GM19351 (cell line): ENCODE measurements around the gene NDUFB10.
"Not testable (repeated sequence)": the region's sequence is repeated elsewhere in the genome, so short reads cannot be mapped to it uniquely, and the experiment has no call there.

ENCODE experiments used
- ATAC-seq: cut with Tn5 transposase; IDR thresholded peaks from one replicate; pipeline ENCODE4 v1.9.1; 2021; ENCODE audit warnings: mild to moderate bottlenecking, moderate library complexity; ENCODE audit not compliant: unreplicated experiment

Gene NDUFB10

DNA sequence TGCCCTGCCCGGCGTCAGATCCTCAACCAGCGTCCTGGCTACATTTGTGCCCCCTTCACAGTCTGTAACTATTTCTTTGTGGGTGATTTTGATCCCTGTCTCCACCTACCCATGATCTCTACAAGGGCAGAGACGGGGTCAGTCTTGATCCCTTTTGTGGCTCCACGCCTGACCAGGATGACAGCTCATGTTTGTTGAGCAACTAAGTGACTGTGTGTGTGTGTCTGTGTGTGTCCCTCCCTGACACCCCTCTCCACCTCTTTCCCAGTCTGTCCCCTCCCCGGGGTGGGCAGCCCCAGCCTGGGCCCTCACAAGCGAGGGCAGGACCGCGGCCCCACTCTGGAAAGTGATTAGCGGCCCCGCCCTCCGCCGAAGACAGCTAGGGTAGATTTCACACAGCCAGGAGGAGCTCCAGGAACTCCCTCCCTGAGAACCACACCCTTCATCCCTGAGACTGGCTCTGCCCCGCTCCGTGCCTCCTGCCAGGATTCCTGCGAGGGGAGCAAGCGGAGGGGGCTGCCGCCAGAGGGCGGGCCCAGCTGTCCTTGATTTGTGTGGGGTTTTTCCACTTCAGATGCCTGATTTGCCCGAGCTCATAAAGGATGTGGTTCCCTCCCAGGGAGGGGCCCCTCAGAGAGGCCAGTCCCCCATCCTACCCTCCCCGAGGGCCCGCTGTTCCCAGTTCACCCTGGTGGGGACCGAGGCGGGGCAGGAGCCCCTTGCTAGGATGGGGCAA lies 35.9 kb upstream of the NDUFB10 start:
- no peak for ATAC-seq

DNA sequence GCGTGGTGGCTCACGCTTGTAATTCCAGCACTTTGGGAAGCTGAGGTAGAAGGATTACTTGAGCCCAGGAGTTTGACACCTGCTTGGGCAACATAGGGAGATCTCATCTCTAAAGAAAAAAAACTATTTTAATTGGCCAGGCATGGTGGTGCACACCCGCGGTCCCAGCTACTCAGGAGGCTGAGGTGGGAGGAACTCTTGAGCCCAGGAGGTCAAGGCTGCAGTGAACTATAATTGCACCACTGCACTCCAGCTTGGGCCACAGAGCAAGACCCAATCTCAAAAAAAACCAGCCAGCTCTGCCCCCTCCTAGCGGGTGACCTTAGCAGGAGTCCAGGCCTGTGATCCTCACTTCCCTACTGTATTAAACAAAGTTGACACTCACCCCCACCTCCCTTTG lies 35.2 kb upstream of the NDUFB10 start:
- no peak for ATAC-seq

- ATAC-seq = no peak
Measured at GRCh38 chr16:1926271-1926670, 33.1 kb upstream of the NDUFB10 start.

- ATAC-seq = no peak
Measured at GRCh38 chr16:1929105-1929504, 30.2 kb upstream of the NDUFB10 start.

- ATAC-seq = peak; percentile 72
Measured at GRCh38 chr16:1929578-1930337, 29.6 kb upstream of the NDUFB10 start.

DNA sequence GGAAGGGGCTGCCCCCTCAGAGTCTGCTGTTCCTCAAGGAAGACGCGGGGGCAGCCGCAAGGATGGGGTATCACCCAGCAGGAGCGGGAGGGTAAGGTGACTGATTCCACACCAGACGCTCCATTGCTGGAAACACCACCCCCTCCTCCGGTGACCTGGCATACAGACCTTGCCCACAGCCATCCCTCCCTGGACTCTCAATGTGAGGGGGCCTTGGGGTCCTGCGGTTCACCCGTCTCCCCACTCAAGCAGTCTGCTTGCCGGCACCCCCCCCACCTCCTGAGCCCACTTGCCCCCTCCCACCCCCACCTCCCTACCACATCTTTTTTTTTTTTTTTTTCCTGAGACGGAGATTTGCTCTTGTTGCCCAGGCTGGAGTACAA lies 29.0 kb upstream of the NDUFB10 start:
- no peak for ATAC-seq

DNA sequence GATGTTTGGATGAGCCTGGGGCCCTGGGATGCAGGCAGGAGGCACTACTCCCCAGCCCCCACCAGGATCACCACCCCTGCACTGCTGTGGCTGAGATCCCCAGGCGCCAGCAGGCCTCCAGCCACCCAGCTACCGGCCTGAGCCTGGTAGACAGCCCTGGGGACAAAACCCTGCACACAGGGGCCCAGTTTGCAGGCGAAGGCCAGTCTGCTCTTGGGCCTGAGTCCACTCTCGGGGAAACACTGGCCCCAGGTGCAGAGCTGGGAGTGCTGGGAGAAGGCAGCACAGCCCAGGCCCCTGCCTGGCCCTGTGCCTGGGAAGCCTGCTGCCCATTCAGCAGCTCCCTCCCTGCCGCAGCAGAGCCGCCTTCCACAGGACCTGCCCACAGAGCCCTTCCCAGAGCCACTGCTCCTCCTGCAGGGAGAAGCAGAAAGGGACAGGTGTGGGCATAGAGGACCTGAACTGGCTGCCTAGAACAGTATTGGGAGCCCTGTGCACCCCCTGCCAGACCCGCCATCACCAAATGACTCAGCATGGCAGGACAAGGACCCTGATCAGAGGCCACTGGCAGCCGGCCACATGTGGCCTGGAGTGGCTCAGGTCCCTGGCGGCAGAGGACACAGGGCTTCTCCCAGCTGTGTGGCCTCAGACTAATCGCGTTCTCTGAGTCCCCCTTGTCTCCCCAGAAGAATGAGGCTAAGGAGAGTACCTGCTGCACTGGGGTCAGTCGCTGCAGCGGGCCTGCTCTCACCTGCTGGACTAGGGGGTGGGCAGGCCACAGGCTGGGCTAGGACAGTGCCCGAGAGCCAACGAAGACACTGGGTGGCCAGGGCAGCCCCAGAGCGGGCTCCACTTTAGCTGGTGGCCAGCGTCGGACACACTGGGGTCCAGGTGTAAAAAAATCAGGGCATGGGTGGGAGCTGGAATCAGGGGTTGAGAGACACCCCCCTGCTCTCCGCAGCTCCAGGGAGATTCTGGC lies 27.0 kb upstream of the NDUFB10 start:
- no peak for ATAC-seq

- ATAC-seq = no peak
Measured at GRCh38 chr16:1933097-1933661, 26.2 kb upstream of the NDUFB10 start.

DNA sequence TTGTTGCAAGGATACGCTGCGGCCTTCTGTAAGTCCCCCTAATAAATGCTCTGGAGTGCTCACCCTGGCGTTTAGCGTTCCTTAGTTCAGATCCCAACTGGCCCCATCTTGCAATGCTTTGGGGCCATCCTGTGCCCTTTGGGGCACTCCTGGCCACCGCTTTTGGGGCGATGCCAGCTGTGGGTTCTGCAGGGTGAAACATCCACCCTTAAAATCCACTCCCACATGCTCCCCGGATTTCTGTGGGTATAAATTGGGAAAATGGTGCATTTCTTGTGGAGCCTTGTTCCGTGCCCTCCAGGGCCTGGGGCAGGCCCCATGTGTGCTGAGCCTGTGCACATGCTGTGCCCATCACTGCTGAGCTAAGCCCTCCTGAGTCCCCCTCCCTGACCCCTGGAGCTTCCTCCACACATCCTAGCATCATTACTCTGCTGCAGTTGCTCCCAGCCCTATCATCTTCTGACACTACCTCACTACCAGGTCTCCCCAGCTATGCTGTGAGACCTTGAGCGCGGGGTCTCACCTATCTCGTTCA lies 22.3 kb upstream of the NDUFB10 start:
- no peak for ATAC-seq

- ATAC-seq = no peak
Measured at GRCh38 chr16:1938316-1938715, 21.0 kb upstream of the NDUFB10 start.

DNA sequence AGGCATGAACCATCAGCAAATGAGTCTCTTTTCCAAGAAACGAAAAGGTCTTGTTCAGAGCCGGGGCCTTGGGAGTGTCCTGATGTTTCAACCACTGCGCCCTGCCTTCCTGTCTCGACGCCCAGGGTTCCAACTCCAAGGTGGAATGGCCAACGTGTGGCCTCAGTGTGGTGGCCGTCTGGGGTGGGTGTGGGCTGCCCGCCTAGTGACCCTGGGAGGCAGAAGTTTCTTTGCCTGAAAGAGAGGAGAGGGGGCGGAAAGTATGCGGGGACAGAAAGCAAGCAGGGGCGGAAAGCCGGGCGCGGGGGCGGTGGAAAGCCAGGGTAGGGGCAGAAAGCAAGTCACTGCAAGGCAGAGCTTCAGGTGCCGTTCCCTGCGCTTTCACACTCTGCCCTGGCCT lies 20.4 kb upstream of the NDUFB10 start:
- no peak for ATAC-seq

- ATAC-seq = not testable (repeated sequence)
Measured at GRCh38 chr16:1939833-1940232, 19.5 kb upstream of the NDUFB10 start.

DNA sequence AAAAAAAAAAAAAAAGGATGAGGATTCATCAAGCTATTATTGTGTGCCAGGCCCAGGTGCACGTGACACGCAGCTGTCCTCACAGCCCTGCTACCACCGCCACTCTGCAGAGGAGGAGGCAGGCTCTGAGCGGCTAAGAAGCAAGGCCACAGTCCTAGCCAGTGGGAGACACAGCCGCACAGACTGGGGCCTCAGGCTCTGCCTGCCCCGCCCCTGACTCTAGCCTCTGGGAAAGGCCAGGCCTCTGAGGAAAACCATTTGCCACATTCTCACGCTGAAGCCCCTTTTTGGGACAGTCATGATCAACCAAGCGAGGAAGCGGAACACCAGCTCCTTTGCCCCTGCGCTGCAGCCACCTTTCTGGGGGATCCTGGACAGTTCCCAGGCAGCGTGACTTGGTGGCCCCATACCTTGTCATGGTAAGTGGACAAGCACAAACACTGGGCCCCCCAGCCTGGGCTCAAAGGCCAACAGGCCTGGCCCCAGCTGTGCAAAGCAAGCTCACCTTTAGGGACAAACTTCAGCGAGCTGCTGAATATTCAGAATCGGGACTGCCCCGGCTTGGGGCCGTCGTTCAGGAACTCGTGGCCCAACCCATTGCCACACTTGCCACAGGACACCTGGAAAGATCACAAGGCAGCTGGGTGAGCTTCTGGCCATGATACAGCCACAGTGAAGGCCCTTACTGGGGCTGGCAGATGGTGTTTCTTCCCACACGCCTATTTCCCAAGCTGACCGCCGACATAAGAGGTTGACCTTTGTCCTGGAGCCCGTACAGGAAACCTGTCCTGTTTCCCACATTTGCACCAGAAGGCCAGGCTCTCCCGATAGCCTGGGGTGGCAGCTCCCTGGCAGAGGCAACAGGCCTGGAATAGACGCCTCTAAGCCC lies 18.8 kb upstream of the NDUFB10 start:
- ATAC-seq = no peak

GRCh38 chr16:1941162-1942046 lies 17.9 kb upstream of the NDUFB10 start:
- no peak for ATAC-seq

DNA sequence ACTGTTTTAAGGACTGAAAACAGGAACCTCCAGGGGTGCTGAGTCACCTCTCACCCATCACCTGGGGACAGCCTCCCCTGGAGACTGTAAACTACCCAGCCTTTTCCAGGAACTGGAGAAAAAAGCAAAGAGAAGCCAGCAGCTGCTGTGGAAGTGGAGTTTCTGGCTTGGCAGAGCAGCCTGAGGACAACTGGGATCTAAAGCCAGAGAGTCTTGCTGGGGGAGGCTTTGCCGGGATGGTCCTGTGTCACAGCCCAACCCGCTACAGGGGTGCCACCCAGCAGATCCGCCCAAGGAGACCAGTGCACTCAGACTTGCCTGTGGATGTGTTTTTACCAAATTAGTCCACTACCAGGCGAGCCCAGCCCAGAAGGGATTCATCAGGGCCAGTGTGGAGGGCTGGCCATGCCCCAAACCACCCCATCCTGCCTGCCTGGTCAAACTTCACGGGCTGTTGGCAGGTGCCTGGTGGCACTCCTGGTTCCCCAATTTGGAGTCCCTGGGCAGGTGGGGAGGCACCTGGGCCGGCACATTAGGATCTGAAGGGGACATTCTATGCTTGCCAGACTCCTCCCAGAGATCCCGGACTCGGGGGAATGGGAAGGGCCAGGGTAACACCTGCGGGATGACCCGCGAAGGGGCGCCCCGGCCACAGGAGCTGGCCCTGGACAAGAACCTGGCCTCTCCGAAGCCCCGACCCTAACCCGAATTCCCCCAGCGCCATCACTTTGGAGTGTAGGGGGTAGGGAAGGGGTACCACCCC lies 17.1 kb upstream of the NDUFB10 start:
- no peak for ATAC-seq

DNA sequence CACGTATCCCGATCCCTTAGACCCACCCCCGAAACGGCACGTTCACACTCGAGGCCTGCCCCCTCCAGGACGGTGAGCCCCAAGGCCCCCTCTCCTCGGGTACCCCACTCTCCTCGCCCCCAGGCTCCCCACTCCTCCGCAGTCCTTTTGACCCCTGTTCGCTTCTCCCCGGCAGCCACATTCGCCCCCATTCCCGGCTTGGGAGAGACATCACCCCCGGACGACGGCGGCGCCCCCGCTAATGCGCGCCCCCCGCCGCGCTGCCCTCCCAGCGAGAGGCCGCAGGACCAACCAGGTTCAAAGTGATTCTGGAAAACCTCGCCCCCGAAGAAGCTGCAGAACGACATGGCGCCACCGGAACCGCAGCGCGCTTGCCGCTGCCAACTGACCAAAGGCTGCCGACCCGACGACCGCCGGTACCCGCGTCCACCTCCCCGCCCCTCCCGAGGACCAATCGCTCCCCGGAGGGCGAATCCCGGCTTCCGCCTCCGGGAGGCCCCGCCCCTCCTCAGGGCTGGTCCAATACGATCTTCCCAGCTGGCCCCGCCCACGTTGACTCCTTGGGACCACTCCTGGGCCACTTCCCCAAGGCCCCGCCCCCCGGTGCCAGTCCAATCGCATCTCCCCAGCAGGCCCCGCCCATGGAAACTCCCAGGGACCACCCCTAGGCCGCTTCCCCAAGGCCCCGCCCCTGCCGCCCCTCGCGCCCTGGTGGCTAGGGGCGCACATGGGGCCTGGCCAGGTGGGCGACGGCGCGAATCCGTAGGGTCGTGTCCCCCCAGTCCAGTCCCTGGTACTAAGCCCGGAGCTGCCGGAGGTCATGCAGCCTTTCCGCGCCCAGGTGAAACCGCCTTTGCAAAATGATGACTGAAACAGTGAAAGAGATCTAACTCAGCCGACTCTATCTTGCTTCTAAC lies 16.3 kb upstream of the NDUFB10 start, which contains the start of gene MSRB1:
MSRB1 (minus strand) TSS at position 390 of the 917 bp plus-strand sequence; CDS start at position 347, 43 bp downstream.
- ATAC-seq = peak; percentile 86
